Right lobe of liver (tissue), 6 donors: Measurements from ENCODE around the gene NDUFS4. TPM values are rescaled to one million over a fixed set of nuclear protein-coding genes. Genes with fewer than 3 reads are reported as not detected.

Experiments used
- ATAC-seq, 4 donors: fragments of 200-7000 bp; cut with Tn5 transposase; one replicate each; pipeline ENCODE4 v1.9.1; 2020; ENCODE audit warnings: mild to moderate bottlenecking in 4 of 4, moderate library complexity in 4 of 4
- DNase-seq, 3 donors: peaks; one replicate each; pipeline ENCODE4 v3.0.0-alpha.2; 2020
- H3K27ac ChIP-seq, 3 donors: fragments of 200-600 bp; one replicate each; pipeline ENCODE4 v1.8.0; 2022
- H3K27me3 ChIP-seq, 2 donors: fragments of 200-600 bp; one replicate each; pipeline ENCODE4 v1.8.0; 2022
- H3K36me3 ChIP-seq, 4 donors: fragments of 200-600 bp; sonication (generic) in 1 of 4; one replicate each; pipeline versions ENCODE4 v1.5.1 to v1.8.0; 2017 to 2022; ENCODE audit warnings: control low read depth in 1 of 4
- H3K4me1 ChIP-seq, 4 donors: fragments of 200-600 bp; sonication (generic) in 1 of 4; one replicate each; pipeline versions ENCODE4 v1.5.1 to v1.8.0; 2017 to 2022; ENCODE audit warnings: control low read depth in 1 of 4
- H3K4me3 ChIP-seq, 3 donors: fragments of 200-600 bp; one replicate each; pipeline ENCODE4 v1.8.0; 2022
- H3K9me3 ChIP-seq, 4 donors: fragments of 200-600 bp; sonication (generic) in 1 of 4; one replicate each; pipeline versions ENCODE4 v1.5.1 to v1.8.0; 2017 to 2022; ENCODE audit warnings: control low read depth in 1 of 4
- CTCF ChIP-seq, 4 donors: fragments of 200-600 bp in 3 of 4; fragments of 450-650 bp in 1 of 4; IDR thresholded peaks; one replicate each; pipeline versions ENCODE4 v1.5.1 to v1.8.0; 2016 to 2022; ENCODE audit warnings: antibody characterized with exemption in 4 of 4, mild to moderate bottlenecking in 2 of 4
- POLR2A ChIP-seq: fragments of 450-650 bp; IDR thresholded peaks from one replicate; pipeline ENCODE4 v1.6.1; 2017; ENCODE audit warnings: antibody characterized with exemption, mild to moderate bottlenecking
- WGBS: methylation state at CpG from one replicate; pipeline ENCODE4 v1.1.6; 2018; ENCODE audit warnings: low coverage, low lambda C conversion rate; ENCODE audit not compliant: insufficient coverage; ENCODE audit errors: missing lambda C conversion rate; 5-methylcytosine and 5-hydroxymethylcytosine counted together
- intact Hi-C, 2 donors: fragments of 100-400 bp; cut with DNase I; formaldehyde crosslinking; loops; one replicate each; pipeline versions ENCODE4 v1.11.2 to v1.14.1; 2022
- total RNA-seq, 6 experiments: library from RNA; depleted of rRNA in 2 of 6; stranded (reverse); fragments of >200 nt in 2 of 6; fragmentation: NEBNext Ultra II Directional in 3 of 6; extraction: Animal tissue kit (Norgen Biotek cat#: 25700) in 3 of 6; gene quantifications; one replicate each; pipeline versions ENCODE4 v1.1.0 to v1.2.4, GENCODE V29; 2016 to 2023
- donor health status: DM: no; HTN: yes; CAD: no.
- donor health status: DM: no; HTN: no; CAD: no.
- donor health status: DM: no; HTN: no; CAD: no.
- donor health status: DM: no; HTN: yes; CAD: no.
- donor health status: DM: no; HTN: yes; CAD: no.

The NDUFS4 gene
- total RNA-seq, 6 experiments from 2014 or later = 44.3 to 69.4 (median 48.8) TPM

DNA sequence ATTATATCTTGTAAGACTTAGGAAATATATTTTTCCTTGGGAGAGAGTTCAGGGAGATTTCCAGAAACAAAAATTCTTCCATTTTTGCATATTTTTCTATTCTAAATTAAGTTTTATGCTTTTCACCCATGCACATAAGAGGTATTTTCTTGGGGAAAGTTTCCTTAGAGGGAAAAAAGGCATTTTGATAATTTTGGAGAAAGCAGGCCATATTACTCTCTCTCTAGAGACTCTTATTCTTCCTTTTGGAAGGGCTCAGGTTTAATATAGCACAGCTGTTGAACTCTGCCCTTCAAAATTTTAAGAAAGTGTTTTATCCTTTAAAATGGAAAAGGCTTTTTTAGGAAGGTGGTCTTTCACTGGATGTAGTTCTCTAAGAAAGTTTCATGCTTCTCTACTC lies 8.0 kb downstream of the NDUFS4 start:
- intact Hi-C loops = no loop called here
- H3K4me3 ChIP-seq = no peak overlapping the region
- no peaks in the 10 kb centered on the region for H3K27me3 ChIP-seq
- peaks cover 0 to 12% (median 4%) of the 10 kb centered on the region in 4 donors for H3K4me1 ChIP-seq
- H3K9me3 ChIP-seq = no peaks in the 10 kb centered on the region
- no peak for TF ChIP-seq POLR2A
- TF ChIP-seq CTCF (IDR thresholded peaks at IDR 0.05) = no peak
- no peak for DNase-seq
- no peak for ATAC-seq
- no peaks in the 10 kb centered on the region for H3K36me3 ChIP-seq
- no peak overlapping the region for H3K27ac ChIP-seq

DNA sequence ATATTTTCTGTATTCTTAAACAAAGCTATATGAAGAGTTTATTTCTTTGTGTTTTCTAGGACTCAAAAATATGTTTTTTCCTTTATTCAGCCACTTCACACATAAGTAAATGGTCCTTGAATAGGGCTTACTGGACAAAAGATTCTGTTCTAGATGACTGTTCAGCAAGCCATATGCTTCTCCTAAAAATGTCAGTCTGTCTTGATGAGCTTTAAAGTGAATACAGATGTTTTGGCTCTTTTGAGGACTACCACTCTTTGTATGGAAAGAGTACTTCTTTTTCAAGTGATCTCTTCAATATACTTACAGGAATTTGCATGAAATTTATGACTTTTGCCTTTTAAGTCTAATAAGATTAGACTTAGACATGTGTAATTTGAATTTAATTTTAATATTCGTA lies 8.4 kb downstream of the NDUFS4 start:
- no peaks in the 10 kb centered on the region for H3K9me3 ChIP-seq
- no peaks in the 10 kb centered on the region for H3K36me3 ChIP-seq
- no peak for ATAC-seq
- WGBS = 38% methylated on average over 1 of the region's 1 CpG
- peaks cover 0 to 12% (median 4%) of the 10 kb centered on the region in 4 donors for H3K4me1 ChIP-seq
- H3K27me3 ChIP-seq = no peaks in the 10 kb centered on the region
- H3K4me3 ChIP-seq = no peak overlapping the region
- no peak overlapping the region for H3K27ac ChIP-seq
- intact Hi-C loops = no loop called here
- no peak for TF ChIP-seq CTCF (IDR thresholded peaks at IDR 0.05)
- no peak for TF ChIP-seq POLR2A
- no peak for DNase-seq

DNA sequence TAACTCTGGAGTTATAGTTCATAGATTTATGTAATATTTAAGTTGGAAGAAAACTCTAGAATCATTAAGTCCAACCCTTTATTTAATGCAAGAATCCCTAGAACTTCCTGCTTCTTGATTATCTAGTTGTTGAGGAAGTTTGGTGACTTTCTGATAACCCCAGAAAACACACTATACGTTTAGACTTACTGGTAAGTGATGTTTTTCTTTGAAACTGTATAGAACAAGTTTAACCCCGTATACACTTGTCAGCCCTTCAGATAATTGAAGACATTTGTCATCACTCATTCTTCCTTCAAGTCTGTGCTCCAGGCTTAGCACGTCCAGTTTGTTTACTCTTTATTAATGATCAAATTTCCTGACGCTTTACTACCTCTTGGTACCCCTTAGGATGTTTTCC lies 9.0 kb downstream of the NDUFS4 start:
- DNase-seq = no peak
- 18% methylated on average over 4 of the region's 4 CpGs for WGBS
- TF ChIP-seq POLR2A (no peak), CTCF (IDR thresholded peaks at IDR 0.05) (no peak)

GRCh38 chr5:53571403-53571802 lies 11.0 kb downstream of the NDUFS4 start:
- DNase-seq (no peak), ATAC-seq (no peak)
- Histone ChIP-seq H3K27ac (no peak overlapping the region), H3K4me3 (no peak overlapping the region), H3K4me1 (peaks cover 0 to 20% (median 4%) of the 10 kb centered on the region in 4 donors), H3K27me3 (no peaks in the 10 kb centered on the region), H3K36me3 (no peaks in the 10 kb centered on the region), H3K9me3 (no peaks in the 10 kb centered on the region)
- WGBS = 93% methylated on average over 1 of the region's 1 CpG
- intact Hi-C loops = no loop called here
- TF ChIP-seq CTCF (IDR thresholded peaks at IDR 0.05) (no peak), POLR2A (no peak)

More for the DNA sequence above, 9.0 kb downstream of the NDUFS4 start:
- no peaks in the 10 kb centered on the region for H3K36me3 ChIP-seq
- no peaks in the 10 kb centered on the region for H3K27me3 ChIP-seq
- H3K4me3 ChIP-seq = no peak overlapping the region
- peaks cover 0 to 12% (median 4%) of the 10 kb centered on the region in 4 donors for H3K4me1 ChIP-seq
- intact Hi-C loops = no loop called here
- H3K27ac ChIP-seq = no peak overlapping the region
- ATAC-seq = no peak
- H3K9me3 ChIP-seq = no peaks in the 10 kb centered on the region

- Histone ChIP-seq H3K27me3 (no peaks in the 10 kb centered on the region), H3K9me3 (no peaks in the 10 kb centered on the region), H3K4me3 (no peak overlapping the region), H3K36me3 (no peaks in the 10 kb centered on the region), H3K4me1 (peaks cover 0 to 15% (median 0%) of the 10 kb centered on the region in 4 donors), H3K27ac (no peak overlapping the region)
- DNase-seq (no peak), ATAC-seq (no peak)
- WGBS = 95% methylated on average over 3 of the region's 3 CpGs
- no peak for TF ChIP-seq POLR2A
- no peak for TF ChIP-seq CTCF (IDR thresholded peaks at IDR 0.05)
- intact Hi-C loops = no loop called here
Observed at GRCh38 chr5:53575101-53575500, 14.7 kb downstream of the NDUFS4 start.
